HFF-Myc (cell line): ENCODE results near the gene CCDC148.
"Not testable (repeated sequence)": the region's sequence is repeated elsewhere in the genome, so short reads cannot be mapped to it uniquely, and the experiment has no call there.

ENCODE experiments used
- DNase-seq: peaks from one replicate; pipeline ENCODE4 v3.0.0-alpha.2; 2011; ENCODE audit warnings: low read depth; ENCODE audit errors: extremely low read depth
- H3K4me3 ChIP-seq: replicated peaks from 2 replicates; pipeline ENCODE4 v1.5.1; 2011; ENCODE audit warnings: low read depth, mild to moderate bottlenecking, control low read depth, low read length
- CTCF ChIP-seq: IDR thresholded peaks from 2 replicates; pipeline ENCODE4 v1.5.1; 2012; ENCODE audit warnings: mild to moderate bottlenecking, low read depth, low read length, control low read depth; ENCODE audit errors: missing control alignments

CCDC148 gene

GRCh38 chr2:158315803-158316414 lies 140.6 kb downstream of the CCDC148 start:
- H3K4me3 ChIP-seq, result no peak overlapping the region
- DNase-seq, result no peak
- no peak for TF ChIP-seq CTCF

GRCh38 chr2:158315000-158315399 lies 141.6 kb downstream of the CCDC148 start:
- no peak for TF ChIP-seq CTCF
- DNase-seq, result no peak
- H3K4me3 ChIP-seq, result no peak overlapping the region

DNA sequence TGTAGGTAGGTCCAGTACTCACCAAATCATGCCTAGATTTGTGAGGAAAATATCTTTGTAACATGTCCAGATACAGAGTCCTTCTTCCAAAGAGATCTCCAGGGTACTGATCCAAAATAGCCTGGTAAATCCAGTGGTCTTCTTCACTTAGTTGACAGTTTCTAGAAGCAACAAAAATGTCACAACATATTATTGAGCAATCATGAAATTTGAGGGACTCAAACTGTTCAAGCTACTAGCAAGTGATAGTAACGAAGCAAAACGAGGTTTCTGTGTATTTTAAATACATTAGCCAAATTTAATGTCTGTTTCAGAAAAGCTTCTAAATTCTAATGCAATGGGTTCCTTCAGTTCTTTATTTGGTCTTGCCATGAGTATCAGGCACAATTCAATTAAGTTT lies 142.8 kb downstream of the CCDC148 start:
- no peak for TF ChIP-seq CTCF
- DNase-seq, result no peak
- no peak overlapping the region for H3K4me3 ChIP-seq

GRCh38 chr2:158312981-158313380 lies 143.6 kb downstream of the CCDC148 start:
- DNase-seq, result no peak
- no peak overlapping the region for H3K4me3 ChIP-seq
- no peak for TF ChIP-seq CTCF

DNA sequence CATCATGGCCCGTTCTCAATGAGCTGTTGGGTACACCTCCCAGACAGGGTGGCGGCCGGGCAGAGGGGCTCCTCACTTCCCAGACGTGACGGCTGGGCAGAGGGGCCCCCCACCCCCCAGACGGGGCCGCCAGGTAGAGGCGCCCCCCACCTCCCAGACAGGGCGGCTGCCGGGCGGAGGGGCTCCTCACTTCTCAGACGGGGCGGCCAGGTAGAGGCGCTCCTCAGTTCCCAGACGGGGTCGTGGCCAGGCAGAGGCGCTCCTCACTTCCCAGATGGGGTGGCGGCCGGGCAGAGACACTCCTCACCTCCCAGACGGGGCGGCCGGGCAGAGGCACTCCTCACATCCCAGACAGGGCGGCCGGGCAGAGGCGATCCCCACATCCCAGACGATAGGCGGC lies 146.1 kb downstream of the CCDC148 start:
- H3K4me3 ChIP-seq, DNase-seq: not testable (repeated sequence)

- no peak overlapping the region for H3K4me3 ChIP-seq
- no peak for TF ChIP-seq CTCF
- DNase-seq, result no peak
Measured at GRCh38 chr2:158305501-158305900, 151.1 kb downstream of the CCDC148 start.

DNA sequence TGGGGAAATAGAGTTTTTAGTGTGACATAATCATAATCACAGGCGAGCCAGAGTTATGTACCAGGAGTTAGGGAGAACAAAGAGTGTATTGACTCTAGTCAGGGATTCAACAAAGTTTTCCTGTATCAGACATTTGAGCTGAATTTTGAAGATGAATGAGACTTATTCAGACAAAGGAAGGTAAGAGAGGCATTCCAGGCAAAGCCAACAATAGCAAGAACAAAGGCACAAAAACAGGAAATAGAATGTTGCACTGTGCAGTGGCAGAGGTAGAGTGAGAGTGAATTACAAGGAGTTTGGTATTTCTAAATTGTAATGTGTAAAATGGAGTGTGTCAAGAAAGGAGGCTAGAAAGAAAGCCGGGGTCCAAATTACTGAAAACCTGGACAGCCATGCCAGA lies 156.2 kb downstream of the CCDC148 start:
- no peak for TF ChIP-seq CTCF
- no peak overlapping the region for H3K4me3 ChIP-seq
- DNase-seq, result no peak
